NT2/D1 (cell line): ENCODE results near the gene FTCD.

ENCODE experiments used
- SUZ12 ChIP-seq: IDR thresholded peaks from 2 replicates; pipeline ENCODE4 v1.6.1; 2011; ENCODE audit not compliant: insufficient read length, insufficient read depth; ENCODE audit errors: extremely low read depth
- YY1 ChIP-seq: IDR thresholded peaks from 2 replicates; pipeline ENCODE4 v1.6.1; 2011; ENCODE audit not compliant: insufficient read length, insufficient read depth
- ZNF274 ChIP-seq: IDR thresholded peaks from 2 replicates; pipeline ENCODE4 v1.6.1; 2011; ENCODE audit warnings: mild to moderate bottlenecking, low read depth, low read length

DNA sequence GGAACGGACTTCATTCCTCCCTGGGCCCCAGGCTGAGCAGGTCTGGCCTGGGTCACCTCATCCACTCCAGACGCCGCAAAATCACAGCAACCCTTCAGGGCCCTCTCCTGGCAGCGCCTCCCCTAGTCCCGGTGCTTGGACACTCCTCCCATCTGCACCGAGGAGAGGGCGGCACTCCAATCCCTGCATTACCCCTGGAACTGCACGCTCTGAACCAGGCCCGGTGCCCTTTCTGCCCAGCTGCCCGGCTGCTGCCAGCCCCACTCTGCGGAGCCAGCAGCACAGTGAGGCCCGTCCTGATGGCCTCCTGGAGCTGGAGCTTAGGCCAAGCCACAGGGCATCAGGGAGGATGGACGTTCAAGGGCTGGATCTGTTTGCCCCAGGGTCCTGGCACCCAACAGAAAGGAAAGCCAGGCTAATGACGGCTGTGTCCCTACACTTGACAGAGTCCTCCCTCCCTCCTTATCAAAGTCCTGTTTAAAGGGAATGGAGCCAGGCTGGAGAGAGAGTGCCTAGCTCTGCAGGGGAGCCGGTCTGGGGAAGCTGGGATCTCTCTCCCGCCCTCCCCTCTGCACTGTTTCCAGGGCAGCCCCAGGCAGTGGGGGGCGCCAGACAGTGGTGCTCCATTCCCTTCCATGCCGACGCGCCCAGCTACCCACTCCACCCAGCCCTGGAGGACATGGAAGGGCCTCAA, 44.7 kb downstream of the FTCD start:
- TF ChIP-seq YY1 (no peak), ZNF274 (no peak), SUZ12 (no peak)
